Stimulated activated CD4-positive, alpha-beta T cell treated with anti-CD3 and anti-CD28 coated beads, Interleukin-12 subunit alpha, Interleukin-12 subunit beta, amount 100 ng/mL, for 4 hours (primary cell): ENCODE measurements around the gene EFNA5.

Source experiments
- DNase-seq: peaks from one replicate; pipeline ENCODE4 v3.0.0-alpha.2; 2020

Gene EFNA5

DNA sequence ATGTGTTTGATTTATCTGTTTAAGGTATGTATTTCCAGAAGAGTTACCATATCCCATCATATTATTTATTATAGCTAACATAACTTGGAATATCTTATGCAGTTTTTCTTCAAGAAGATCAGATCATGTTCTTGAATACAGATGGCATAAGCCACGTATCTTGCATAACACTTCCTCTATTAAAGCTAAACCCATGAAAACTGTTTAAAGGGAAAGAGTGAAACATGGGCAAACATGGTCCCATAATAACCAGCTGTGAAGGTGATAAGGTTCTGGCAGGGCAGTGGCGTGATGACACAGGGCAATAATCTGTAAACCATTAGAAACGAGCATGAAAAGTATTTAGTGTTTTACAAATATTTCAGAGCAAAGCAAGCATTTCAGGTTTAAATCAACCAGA, 34.2 kb downstream of the EFNA5 start:
- DNase-seq, result no peak

DNA sequence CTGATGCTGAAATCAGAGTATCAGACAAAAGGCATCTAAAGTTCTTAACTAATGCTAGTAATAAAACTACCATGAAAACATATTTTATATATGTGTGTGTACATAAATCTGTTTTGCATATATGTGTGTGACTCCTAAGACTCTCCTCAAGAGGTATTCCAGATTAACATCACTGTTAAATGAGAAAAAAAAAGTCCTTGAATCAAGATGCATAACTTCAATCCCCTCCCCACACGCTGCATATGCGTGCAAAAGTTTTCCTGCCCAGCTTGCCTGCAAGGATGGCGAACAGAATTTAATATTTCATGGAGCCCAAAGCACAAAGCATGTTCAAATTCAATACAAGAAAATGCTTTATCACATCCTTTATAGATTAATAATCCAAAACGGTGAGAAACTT, 34.7 kb downstream of the EFNA5 start:
- no peak for DNase-seq

DNA sequence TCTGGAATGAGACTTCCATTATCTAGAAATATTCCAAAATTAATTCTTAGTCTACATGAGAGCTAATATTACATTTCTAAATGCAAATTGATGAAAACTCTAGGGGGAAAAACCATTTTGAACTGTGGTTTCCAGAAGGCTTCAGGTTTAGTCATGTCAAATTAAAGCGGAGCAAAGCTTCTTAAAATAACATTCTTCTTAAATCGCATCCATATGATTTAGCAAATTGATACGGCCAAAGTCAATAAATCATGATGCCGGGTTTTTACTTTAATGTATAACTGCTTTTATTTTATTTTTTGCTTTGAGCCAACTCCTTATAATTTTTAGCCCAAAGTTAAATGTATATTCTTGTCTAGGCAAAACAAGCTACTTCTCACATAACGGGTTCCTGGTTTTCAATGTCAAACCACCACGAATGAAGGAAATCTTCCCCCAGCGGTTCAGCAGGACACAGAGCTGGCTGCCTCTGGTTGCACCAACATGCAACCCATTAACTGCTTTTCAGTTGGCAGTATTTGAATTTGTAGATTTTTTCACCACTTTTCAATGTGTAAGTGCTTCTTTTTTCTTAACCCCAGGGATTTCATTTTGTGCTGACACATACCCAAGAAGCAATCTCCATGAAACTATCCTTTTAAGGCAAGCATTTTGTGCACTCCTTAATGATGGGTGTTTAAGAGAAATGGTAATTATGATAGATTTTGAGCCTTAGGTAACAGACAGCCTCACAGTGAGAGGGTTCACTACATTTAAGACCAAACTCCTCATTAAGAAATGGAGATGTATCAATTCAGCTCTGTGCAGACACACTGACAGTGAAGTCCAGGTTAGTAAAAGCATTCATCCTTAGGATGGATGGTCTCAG, 35.5 kb downstream of the EFNA5 start:
- no peak for DNase-seq

DNA sequence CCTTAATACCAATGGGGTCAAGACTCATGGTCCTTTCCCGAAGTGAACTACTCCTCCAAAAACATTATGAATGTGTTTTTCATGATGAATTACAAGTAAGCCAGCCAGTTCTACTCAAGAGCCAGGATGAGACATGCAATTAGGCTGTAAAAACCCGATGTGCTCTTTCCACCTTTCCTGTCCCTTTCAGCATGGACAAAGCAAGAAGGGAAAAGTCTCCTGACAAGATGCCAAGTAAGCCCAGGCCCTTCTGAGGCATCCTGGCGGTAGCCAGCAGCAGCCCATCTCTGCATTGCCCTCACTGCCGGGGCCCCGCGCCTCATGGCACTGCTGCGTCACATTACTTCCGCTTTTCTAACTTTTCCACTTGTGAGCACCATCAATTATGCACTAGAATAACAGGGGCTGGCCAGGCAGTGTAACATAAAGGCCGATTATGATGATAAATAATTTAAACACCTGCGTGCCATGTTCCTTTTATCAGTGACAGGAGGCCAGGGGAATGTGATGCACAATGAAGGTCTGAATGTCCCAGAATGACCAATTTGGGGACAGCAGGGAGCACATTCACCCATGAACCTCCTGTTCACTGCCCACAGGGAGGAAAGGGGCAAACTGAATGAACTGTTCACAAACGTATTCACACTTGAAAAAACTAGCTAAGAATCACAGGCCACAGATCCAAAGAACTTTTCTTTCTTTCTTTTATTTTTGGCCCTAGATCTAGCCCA, 37.4 kb downstream of the EFNA5 start:
- DNase-seq, result no peak

DNA sequence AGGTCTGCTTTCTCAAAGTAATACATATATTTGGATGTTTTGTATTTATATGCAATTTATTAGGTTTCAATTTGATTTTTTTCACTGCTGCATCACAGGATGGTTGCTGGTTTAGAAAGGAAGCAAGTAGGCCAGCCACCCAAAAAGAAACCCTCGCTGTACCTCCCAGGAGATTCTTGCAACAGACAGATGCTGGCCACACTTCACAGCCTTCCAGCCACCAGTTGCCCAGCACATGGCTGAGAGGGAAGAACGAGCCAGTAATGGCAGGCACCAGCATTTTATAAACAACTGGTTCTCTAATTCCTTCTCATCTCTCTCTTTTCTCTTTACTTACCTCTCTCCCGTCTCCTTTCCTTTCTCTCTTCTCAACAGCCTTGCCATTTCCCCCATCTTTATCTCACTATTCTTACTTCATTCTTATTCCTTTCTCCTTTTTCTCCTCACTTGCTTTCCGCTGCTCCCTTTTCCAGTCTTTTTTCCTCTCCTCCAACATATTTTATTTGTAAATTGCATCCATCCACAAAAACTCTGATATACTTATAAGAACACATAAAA, 38.9 kb downstream of the EFNA5 start:
- no peak for DNase-seq

DNA sequence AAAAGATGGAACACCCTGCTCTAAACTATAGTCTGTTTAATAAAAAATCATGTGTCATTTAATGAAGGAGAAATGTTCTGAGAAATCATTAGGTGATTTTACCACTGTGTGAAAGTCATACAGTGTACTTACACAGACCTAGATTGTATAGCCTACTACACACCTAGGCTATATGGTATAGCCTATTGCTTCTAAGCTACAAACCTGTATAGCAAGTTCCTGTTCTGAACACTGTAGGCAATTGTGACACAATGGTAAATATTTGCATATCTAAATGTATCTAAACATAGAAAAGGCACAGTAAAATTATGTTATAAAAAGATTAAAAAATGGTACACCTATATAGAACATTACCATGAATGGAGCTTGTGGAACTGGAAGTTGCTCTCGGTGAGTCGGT, 40.6 kb downstream of the EFNA5 start:
- no peak for DNase-seq

DNA sequence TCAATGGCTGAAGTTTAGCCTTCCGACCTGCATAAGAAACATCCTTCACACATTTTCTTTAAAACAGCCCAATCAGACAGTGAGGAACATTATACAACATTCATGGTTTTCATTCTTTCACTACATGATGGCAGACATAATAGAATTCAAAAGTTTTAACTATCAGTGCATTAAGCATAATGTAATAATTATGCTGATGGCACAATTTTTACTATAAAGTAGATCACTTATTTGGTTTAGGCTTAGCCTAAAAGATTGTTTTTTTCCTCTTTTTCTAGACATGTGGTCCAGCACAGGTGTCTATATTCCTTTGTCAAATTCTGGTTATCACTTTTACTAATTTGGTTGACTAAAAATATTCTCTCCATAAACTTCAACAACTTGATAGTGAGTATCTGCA, 46.5 kb downstream of the EFNA5 start:
- no peak for DNase-seq

DNA sequence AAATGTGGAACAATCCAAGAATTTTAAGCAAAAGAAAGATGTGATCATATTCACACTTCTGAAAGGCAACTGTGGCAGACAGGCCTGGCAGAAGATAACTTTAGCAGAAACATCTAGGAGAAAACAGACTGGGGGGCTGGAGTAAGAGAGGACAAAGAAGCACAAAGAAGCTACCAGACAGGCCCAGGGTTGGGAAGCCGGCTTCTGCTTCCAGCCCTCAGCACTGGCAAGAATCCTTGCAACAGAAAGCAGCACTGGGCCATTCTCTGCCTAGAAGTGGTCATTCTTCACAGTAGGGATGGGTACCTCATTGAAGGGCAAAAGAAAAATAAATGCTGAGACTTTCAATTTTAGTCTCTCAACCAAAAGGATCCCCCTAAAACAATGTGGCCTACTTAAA, 49.6 kb downstream of the EFNA5 start:
- no peak for DNase-seq

DNA sequence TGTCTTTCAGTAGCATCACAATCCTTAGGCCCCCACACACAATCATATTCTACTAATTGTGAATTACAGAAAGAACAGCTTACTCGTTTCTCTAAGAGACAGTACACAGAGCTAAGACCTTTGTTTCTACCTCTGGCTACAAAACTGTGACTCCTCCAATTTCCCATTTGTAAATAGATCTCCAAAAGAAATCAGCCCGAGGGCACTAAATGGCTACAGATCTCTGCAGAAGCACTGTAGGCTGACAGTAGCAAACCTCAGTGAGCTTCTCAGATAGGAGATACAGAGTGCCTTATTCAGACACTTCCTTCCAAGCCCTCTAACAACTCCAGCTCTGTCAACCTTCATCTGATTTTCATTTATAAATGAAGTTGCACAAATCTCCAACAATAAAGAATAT, 51.0 kb downstream of the EFNA5 start:
- no peak for DNase-seq

DNA sequence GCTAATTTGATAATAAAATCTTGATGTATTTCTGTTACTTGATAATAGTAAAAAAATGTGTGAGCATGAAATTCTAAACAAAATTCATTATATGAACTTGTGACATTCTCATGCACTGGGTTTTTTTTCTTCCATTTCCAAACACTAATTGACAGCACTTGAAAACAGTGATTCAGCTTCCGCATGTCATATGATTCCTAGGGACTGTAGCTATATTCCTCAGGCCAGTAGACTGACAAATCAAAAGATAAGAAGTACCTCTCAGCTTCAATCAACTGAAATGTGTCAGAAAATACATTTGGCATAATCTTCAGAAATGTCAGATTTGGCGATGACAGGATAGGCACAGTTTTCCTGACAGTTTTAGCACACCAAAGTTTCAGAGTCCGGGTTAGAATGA, 52.5 kb downstream of the EFNA5 start:
- DNase-seq, result no peak

DNA sequence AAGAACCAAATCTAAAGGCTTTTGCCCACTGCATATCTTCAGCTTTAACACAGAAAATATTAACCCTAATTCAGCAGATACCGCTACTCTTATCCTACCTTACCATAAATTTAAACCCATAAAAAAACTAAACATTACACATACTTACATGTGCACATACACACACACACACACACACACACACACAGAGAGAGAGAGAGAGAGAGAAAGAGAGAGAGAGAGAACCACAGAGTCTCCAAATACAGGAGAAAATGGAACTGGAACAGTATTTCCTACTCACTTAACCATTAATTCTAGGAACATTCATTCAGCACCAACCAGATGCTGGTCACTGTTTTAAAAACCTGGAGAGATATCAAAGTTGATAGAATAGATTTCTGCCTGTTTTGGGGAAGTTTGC, 53.7 kb downstream of the EFNA5 start:
- no peak for DNase-seq

DNA sequence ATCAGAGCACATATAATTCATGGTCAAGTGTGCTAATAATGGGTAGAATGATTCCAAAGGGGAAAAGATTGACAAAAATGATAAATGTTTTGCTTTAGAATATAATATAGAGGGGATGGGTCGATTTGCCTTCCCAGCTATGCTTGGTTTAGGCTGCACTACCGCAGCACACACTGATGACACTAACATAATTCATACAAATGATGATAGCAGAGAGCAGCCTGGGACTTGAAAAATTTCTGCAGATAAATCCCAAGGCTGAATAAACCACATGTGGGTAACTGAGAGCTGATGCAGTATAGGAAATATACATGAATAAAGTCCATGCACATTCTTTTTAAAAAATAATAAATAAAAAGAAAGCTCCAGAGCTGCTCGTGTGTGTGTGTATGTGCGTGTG, 54.5 kb downstream of the EFNA5 start:
- DNase-seq, result no peak

DNA sequence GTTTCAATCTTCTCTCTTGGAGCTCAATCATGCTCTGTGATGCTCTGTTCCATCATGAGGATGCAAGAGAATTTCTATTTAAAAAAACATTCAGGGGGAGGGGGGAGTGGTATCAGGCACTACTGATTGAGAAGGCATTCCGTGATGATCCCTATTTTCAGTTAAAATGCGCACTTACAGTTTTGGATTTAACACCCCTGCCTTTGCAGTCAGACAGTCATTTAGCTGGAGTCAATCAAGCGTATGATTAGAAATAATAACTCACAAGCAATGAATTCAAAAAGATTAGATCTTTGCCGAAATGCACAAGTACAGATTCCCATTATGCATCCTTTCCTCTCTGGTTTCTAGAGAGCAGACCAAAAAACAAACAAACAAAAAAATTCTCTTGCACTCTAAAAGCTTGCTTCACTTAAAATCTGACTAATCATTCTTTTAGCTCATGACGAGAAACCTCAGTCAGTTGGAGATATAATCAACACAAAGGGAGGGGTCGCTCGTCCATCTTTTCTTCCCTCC, 55.4 kb downstream of the EFNA5 start:
- DNase-seq, result no peak

DNA sequence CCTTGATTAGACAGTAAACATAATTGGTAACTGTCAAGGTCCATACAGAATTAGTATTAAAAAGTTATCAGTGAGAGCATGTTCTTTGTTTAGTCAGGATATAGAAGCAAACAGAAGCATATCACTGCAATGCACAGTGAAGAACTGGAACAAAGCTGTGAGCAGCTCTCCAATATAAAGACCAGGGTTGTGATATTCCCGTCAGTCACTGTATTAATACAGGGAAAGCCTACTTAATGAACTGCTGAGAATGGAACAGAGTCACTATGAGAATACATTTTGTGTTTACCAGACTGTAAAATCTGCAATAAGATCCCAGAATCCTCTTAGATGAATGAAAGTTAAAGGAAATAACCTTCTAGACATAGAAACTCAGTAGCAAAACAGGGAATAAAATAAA, 58.2 kb downstream of the EFNA5 start:
- no peak for DNase-seq

DNA sequence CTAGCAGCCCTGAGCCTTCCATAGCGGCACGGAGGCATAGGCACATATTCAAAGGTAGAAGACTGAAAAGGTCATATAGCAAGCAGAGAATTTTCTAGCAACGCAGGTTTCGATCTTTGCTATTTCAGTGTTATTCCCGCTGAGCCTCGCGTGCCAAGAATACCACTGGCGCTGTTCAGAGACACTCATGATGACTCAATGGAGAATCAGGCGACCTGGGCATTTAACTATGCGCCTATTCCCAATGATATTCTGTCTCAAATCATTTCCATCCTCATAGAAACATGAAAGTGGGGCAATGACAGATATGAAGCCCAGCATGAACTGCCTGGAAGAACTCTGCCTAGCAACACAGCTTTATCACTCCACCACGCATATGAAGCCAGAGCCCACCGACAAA, 59.9 kb downstream of the EFNA5 start:
- DNase-seq, result no peak

DNA sequence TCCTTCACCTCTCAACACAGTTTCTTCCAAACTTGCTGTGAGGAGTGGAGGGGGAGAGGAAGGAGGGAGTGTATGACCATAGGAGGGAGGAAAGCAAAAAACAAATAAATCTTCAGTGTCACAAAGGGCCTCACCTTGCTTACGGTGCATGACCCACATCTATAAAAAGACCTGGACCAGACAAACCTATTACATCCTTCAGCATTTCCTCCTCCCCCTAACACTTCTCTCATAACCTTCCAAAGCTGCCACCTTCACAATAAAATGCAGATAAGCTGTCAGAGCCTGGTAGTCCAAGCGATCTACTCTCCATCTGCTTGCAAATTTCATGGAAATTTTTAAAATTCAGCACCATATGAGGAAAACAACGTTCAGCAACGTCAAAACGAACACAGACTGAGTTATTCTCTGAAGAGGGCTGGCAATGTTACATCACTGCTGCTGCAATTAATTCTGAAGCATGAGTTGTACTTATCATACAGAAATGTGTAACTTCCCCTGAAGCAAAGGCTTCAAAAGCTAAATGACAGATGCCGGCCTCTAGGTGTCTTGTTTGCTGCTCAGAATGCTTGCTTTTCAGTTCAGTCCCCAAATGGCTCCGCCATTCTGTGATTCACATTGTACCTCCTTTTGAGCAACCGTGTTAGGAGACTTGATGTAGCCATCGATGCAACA, 62.9 kb downstream of the EFNA5 start:
- DNase-seq, result no peak

DNA sequence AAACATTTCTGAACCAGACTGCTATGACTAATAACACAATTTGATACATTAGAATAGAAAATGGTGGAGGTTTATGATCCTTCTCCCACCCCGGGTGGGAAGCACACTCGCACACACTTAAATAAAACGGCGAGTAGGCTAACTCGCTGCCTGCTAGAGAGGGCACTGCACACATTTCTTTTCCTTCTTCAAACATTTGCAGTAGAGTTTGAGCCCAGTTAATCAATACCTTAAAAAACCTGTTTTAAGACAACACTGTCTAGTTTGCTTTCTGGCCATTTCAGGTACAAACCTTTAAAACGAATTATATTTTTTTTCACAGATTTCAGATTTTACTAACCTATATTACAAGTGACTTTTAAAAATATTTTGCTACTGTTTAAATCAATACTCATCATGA, 63.5 kb downstream of the EFNA5 start:
- no peak for DNase-seq

DNA sequence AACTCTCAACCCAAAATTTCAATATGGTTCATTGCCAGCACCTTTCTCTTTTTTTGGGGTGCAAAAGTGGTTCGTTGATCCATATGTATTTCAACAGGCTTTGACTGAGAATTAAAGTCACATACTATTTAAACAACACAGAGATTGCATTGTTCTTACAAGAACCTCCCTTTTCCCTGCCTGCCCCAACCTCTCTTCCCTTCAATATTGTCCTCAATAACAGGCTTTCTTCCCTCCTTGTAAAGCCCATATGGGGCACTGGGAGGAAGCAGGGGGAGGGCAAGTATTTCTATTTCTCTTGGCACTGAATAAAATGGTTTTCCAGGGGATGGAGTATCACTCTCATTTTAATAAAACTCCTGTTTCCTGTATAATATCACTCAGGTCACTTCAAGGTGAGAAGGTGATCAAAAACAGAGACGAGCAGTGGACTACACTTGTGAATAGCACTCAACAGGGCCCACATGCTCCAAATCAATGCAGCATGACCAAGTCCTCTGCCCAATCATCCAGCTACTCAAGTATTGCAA, 65.1 kb downstream of the EFNA5 start:
- no peak for DNase-seq

DNA sequence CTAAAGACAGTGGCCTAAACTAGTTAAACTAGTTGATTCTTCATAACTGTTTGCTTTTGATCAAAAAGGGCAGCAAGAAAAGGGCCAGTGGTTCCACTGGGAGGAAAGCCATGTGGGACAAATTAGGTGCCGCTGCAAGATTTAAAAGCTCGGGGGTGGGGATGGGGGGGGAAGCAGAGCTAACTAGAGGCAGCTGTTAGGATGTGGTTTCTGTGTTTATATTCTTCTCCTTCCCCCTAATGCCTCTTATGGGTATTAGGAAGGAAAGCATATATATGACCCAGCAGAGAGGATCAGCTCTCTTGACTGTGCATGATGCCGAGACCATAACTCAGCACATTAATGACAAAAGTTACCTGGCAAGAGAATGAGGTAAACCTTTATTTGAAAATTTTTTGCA, 65.7 kb downstream of the EFNA5 start:
- DNase-seq, result no peak

DNA sequence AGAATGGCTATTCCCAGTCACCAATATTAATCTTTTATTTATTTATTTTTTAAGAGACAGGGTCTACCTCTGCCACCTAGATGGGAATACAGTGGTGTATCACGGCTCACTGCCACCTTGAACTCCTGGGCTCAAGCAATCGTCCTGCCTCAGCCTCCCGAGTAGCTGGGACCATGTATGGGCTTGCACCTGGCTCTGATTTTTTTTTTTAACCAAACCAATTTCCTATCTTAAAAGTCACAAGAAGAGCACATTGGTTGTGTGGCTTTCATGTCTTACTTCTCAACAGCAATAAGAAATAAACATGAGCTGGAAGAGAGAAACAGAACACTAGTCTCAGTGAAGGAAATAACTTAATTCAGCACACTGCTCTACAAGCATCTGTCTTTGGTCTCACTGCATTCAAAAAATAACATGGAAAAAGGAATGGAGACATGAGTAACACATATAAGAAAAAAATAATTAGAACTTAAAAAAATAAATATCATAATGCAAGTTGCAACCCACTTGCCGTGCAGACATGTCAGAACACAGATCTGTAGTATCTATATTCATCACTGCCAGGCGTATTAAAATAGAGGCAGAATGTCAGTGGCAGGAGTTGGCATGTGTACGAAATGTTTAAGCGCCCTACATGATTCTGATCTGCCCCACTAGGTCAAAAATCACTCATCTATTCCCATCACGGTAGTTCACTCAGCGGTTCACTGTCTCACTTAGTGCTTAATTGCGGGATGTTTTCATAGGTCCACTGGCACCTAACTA, 66.4 kb downstream of the EFNA5 start:
- no peak for DNase-seq

DNA sequence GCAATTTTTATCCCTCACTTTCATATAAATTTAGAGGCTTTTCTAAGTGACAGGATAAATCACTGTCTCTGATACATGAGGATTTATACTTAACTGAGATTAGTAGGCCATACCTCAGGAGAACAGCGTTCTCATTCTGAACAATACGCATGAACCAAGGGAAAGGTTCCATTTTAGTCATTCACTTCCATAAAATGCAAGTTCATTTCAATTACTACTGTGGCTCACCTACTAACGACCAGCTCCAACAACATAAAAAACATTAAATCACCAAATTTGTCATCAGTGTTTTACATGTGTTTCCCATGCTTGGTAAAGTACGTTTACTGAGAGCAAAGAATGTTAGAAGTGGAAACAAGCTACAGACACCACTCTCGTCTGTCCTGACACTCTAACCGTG, 67.4 kb downstream of the EFNA5 start:
- no peak for DNase-seq

DNA sequence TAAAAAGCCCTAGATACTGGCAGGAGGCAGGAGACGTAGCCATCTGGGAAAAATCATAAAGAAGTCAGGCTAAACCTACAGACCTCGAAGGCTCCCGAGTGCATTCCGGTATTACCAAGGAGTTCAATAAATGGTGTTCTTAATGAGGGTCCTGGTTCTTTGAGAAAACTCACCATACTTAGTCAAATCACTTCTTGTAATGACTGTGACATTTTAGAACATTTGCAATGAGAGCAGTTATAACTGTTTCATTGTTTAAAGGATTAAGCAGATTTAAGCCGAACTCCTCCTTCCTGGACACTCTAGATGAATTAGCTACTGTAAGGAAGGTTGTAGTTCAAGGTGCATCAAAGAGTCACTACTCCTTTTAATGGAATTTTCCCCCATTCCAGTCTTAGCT, 67.8 kb downstream of the EFNA5 start:
- no peak for DNase-seq
